Lower leg skin (tissue), 4 donors: ENCODE results near the gene DIP2C. TPM values are rescaled to one million over a fixed set of nuclear protein-coding genes. Genes with fewer than 3 reads are reported as not detected.

ENCODE experiments used
- DNase-seq, 2 donors: peaks; one replicate each; pipeline ENCODE4 v3.0.0-alpha.2; 2019; ENCODE audit warnings: low spot score in 2 of 2
- H3K4me3 ChIP-seq: fragments of 200-600 bp; sonication (generic); 2 replicates; pipeline ENCODE4 v1.5.1; 2017; ENCODE audit warnings: mild to moderate bottlenecking, low read depth; ENCODE audit not compliant: poor library complexity, severe bottlenecking
- CTCF ChIP-seq, 3 donors: fragments of 450-650 bp; IDR thresholded peaks; one replicate each; pipeline ENCODE4 v1.5.1; 2016; ENCODE audit warnings: antibody characterized with exemption in 3 of 3, mild to moderate bottlenecking in 3 of 3, moderate library complexity in 2 of 3
- POLR2A ChIP-seq, 2 donors: fragments of 450-650 bp; IDR thresholded peaks; one replicate each; pipeline ENCODE4 v1.6.1; 2016 to 2017; ENCODE audit warnings: antibody characterized with exemption in 2 of 2, mild to moderate bottlenecking in 1 of 2, moderate library complexity in 1 of 2
- WGBS, 2 donors: methylation state at CpG; one replicate each; pipeline ENCODE4 v1.1.5; 2018; 5-methylcytosine and 5-hydroxymethylcytosine counted together
- intact Hi-C: fragments of 100-400 bp; cut with DNase I; formaldehyde crosslinking; loops from one replicate; pipeline ENCODE4 v1.15.0; 2023; ENCODE audit warnings: low total_unique reads
- total RNA-seq, 4 donors: library from RNA; depleted of rRNA; stranded (reverse); fragments of >200 nt; gene quantifications; one replicate each; pipeline ENCODE4 v1.1.0, GENCODE V29; 2016

Gene DIP2C
- total RNA-seq, 4 donors from 2014 or later: 6.2 to 14.7 (median 10.6) TPM

GRCh38 chr10:343231-344220 is 345.9 kb downstream of the DIP2C start:
- intact Hi-C loops: no loop called here
- DNase-seq: peak in 1 of 2 donors; percentile 65
- TF ChIP-seq CTCF (IDR thresholded peaks at IDR 0.05) (no peak), POLR2A (IDR thresholded peaks at IDR 0.05) (no peak)
- 90 to 91% methylated on average over 16 of the region's 16 CpGs for WGBS, 2 donors
- H3K4me3 ChIP-seq: no peak overlapping the region

GRCh38 chr10:341081-341740 is 348.3 kb downstream of the DIP2C start:
- H3K4me3 ChIP-seq: no peak overlapping the region
- peak in 1 of 2 donors; percentile 60 for DNase-seq
- intact Hi-C loops: no loop called here
- TF ChIP-seq POLR2A (IDR thresholded peaks at IDR 0.05) (no peak), CTCF (IDR thresholded peaks at IDR 0.05) (no peak)
- 96% methylated on average over 23 of the region's 23 CpGs for whole genome bisulfite sequencing, 2 donors

- DNase-seq: peak in 1 of 2 donors; percentile 73
Measured at GRCh38 chr10:340646-341045, 348.8 kb downstream of the DIP2C start.

GRCh38 chr10:339038-339391 is 350.5 kb downstream of the DIP2C start:
- DNase-seq: no peak
- intact Hi-C loops: no loop called here
- 20 to 31% methylated on average over 2 of the region's 2 CpGs for WGBS, 2 donors
- TF ChIP-seq CTCF (IDR thresholded peaks at IDR 0.05) (no peak), POLR2A (IDR thresholded peaks at IDR 0.05) (no peak)
- no peak overlapping the region for H3K4me3 ChIP-seq

More at GRCh38 chr10:340646-341045, 348.8 kb downstream of the DIP2C start:
- TF ChIP-seq POLR2A (IDR thresholded peaks at IDR 0.05): no peak
- no peak for TF ChIP-seq CTCF (IDR thresholded peaks at IDR 0.05)
- 84 to 93% methylated on average over 11 of the region's 11 CpGs for WGBS, 2 donors
- intact Hi-C loops: no loop called here
- no peak overlapping the region for H3K4me3 ChIP-seq

GRCh38 chr10:338171-339037 is 351.1 kb downstream of the DIP2C start:
- peak in 1 of 2 donors; percentile 80 for DNase-seq
- TF ChIP-seq CTCF (IDR thresholded peaks at IDR 0.05) (no peak), POLR2A (IDR thresholded peaks at IDR 0.05) (no peak)
- no peak overlapping the region for H3K4me3 ChIP-seq
- intact Hi-C loops: no loop called here
- WGBS, 2 donors: 50 to 53% methylated on average over 32 of the region's 33 CpGs
